ENCODE data around the gene IFIT1.
A peak's percentile ranks its signal among the peaks of the same experiment; 100 is the strongest.
"Not testable (repeated sequence)": the region's sequence is repeated elsewhere in the genome, so short reads cannot be mapped to it uniquely, and the experiment has no call there.

IFIT1 gene

GRCh38 chr10:89391907-89392756 is at the start of gene IFIT1:
Gene IFIT1, plus strand, starts transcription at chr10:89392623. Its CDS starts 90 bp downstream, at chr10:89392713.
- DNase-seq: peak; percentile 84

GRCh38 chr10:89343089-89343767 is 49.2 kb upstream of the IFIT1 start:
- no peak for DNase-seq

- DNase-seq: no peak
Observed at GRCh38 chr10:89344156-89344555, 48.3 kb upstream of the IFIT1 start.

- DNase-seq: no peak
Observed at GRCh38 chr10:89345367-89346000, 46.9 kb upstream of the IFIT1 start.

GRCh38 chr10:89346405-89347254 is 45.8 kb upstream of the IFIT1 start:
- DNase-seq: no peak

GRCh38 chr10:89347701-89348457 is 44.5 kb upstream of the IFIT1 start:
- no peak for DNase-seq

- DNase-seq: no peak
Observed at GRCh38 chr10:89348481-89348880, 43.9 kb upstream of the IFIT1 start.

- no peak for DNase-seq
Observed at GRCh38 chr10:89348975-89349374, 43.4 kb upstream of the IFIT1 start.

GRCh38 chr10:89350631-89351315 is 41.6 kb upstream of the IFIT1 start:
- not testable (repeated sequence) for DNase-seq

- DNase-seq: no peak
Observed at GRCh38 chr10:89351412-89351779, 41.0 kb upstream of the IFIT1 start.

GRCh38 chr10:89351780-89352597 is 40.4 kb upstream of the IFIT1 start:
- no peak for DNase-seq

- no peak for DNase-seq
Observed at GRCh38 chr10:89352802-89353201, 39.6 kb upstream of the IFIT1 start.

GRCh38 chr10:89355394-89355931 is 37.0 kb upstream of the IFIT1 start:
- no peak for DNase-seq

GRCh38 chr10:89357096-89357495 is 35.3 kb upstream of the IFIT1 start:
- DNase-seq: no peak

GRCh38 chr10:89357975-89358374 is 34.4 kb upstream of the IFIT1 start:
- DNase-seq: no peak

- no peak for DNase-seq
Observed at GRCh38 chr10:89360157-89360556, 32.3 kb upstream of the IFIT1 start.

GRCh38 chr10:89362929-89363328 is 29.5 kb upstream of the IFIT1 start:
- DNase-seq: no peak

GRCh38 chr10:89363729-89364442 is 28.5 kb upstream of the IFIT1 start:
- DNase-seq: no peak

- DNase-seq: no peak
Observed at GRCh38 chr10:89364531-89364930, 27.9 kb upstream of the IFIT1 start.

- DNase-seq: peak; percentile 39
Observed at GRCh38 chr10:89367529-89367928, 24.9 kb upstream of the IFIT1 start.

Data from CD4-positive, alpha-beta T cell treated with Interleukin-12 subunit alpha and Interleukin-12 subunit beta, for 1 hour (primary cell).